Fibroblast of skin of right biceps (primary cell): ENCODE results near the gene PLPPR1.

Experiments used
- DNase-seq: peaks from one replicate; pipeline ENCODE4 v3.0.0-alpha.2; 2013

PLPPR1 gene

GRCh38 chr9:101050650-101051049 lies 22.1 kb downstream of the PLPPR1 start:
- no peak for DNase-seq

- DNase-seq, result no peak
Observed at GRCh38 chr9:101054657-101055056, 26.1 kb downstream of the PLPPR1 start.

- DNase-seq, result no peak
Observed at GRCh38 chr9:101055516-101055915, 27.0 kb downstream of the PLPPR1 start.

- DNase-seq, result no peak
Observed at GRCh38 chr9:101062686-101063085, 34.2 kb downstream of the PLPPR1 start.

GRCh38 chr9:101063192-101063591 lies 34.7 kb downstream of the PLPPR1 start:
- no peak for DNase-seq

GRCh38 chr9:101064206-101064605 lies 35.7 kb downstream of the PLPPR1 start:
- DNase-seq, result no peak

- no peak for DNase-seq
Observed at GRCh38 chr9:101065930-101066329, 37.4 kb downstream of the PLPPR1 start.

GRCh38 chr9:101068696-101069095 lies 40.2 kb downstream of the PLPPR1 start:
- no peak for DNase-seq

GRCh38 chr9:101072259-101072658 lies 43.7 kb downstream of the PLPPR1 start:
- no peak for DNase-seq

GRCh38 chr9:101073122-101073521 lies 44.6 kb downstream of the PLPPR1 start:
- DNase-seq, result no peak

- DNase-seq, result no peak
Observed at GRCh38 chr9:101081641-101082040, 53.1 kb downstream of the PLPPR1 start.

GRCh38 chr9:101083448-101084202 lies 55.1 kb downstream of the PLPPR1 start:
- no peak for DNase-seq

- DNase-seq, result no peak
Observed at GRCh38 chr9:101087426-101087825, 58.9 kb downstream of the PLPPR1 start.

- no peak for DNase-seq
Observed at GRCh38 chr9:101092922-101093321, 64.4 kb downstream of the PLPPR1 start.

GRCh38 chr9:101093620-101094019 lies 65.1 kb downstream of the PLPPR1 start:
- peak; percentile 81 for DNase-seq

GRCh38 chr9:101094686-101095085 lies 66.2 kb downstream of the PLPPR1 start:
- DNase-seq, result no peak

- DNase-seq, result no peak
Observed at GRCh38 chr9:101097210-101097609, 68.7 kb downstream of the PLPPR1 start.

- no peak for DNase-seq
Observed at GRCh38 chr9:101098392-101098791, 69.9 kb downstream of the PLPPR1 start.

- DNase-seq, result no peak
Observed at GRCh38 chr9:101114317-101114716, 85.8 kb downstream of the PLPPR1 start.

- no peak for DNase-seq
Observed at GRCh38 chr9:101115102-101115501, 86.6 kb downstream of the PLPPR1 start.

- peak; percentile 8 for DNase-seq
Observed at GRCh38 chr9:101117161-101117560, 88.6 kb downstream of the PLPPR1 start.

GRCh38 chr9:101119206-101119819 lies 90.8 kb downstream of the PLPPR1 start:
- peak; percentile 22 for DNase-seq

- DNase-seq, result no peak
Observed at GRCh38 chr9:101121836-101122399, 93.4 kb downstream of the PLPPR1 start.

GRCh38 chr9:101126556-101126955 lies 98.0 kb downstream of the PLPPR1 start:
- no peak for DNase-seq
